Gastrocnemius medialis (tissue), 4 donors: ENCODE data around the gene OR52N1. TPM values are rescaled to one million over a fixed set of nuclear protein-coding genes. Genes with fewer than 3 reads are reported as not detected.

Experiments used
- ATAC-seq, 2 donors: fragments of 150-250 bp; one replicate each; pipeline ENCODE4 v1.9.1; 2016
- DNase-seq, 2 donors: peaks; one replicate each; pipeline ENCODE4 v3.0.0-alpha.2; 2019
- H3K27ac ChIP-seq, 4 donors: fragments of 200-600 bp; sonication (generic); 1 replicate in 1 of 4; 2 replicates in 3 of 4; pipeline ENCODE4 v1.5.1; 2016 to 2018; ENCODE audit warnings: mild to moderate bottlenecking in 2 of 4, moderate library complexity in 1 of 4
- H3K27me3 ChIP-seq, 3 donors: fragments of 200-600 bp; sonication (generic) in 2 of 3; 1 replicate in 1 of 3; 2 replicates in 2 of 3; pipeline versions ENCODE4 v1.5.1 to v1.6.0; 2016 to 2019; ENCODE audit warnings: mild to moderate bottlenecking in 1 of 3, moderate library complexity in 1 of 3
- H3K36me3 ChIP-seq, 2 donors: fragments of 200-600 bp; sonication (generic) in 1 of 2; one replicate each; pipeline ENCODE4 v1.5.1; 2017 to 2018
- H3K4me1 ChIP-seq, 2 donors: fragments of 200-600 bp; sonication (generic) in 1 of 2; one replicate each; pipeline ENCODE4 v1.5.1; 2016 to 2017; ENCODE audit warnings: mild to moderate bottlenecking in 2 of 2
- H3K4me3 ChIP-seq, 4 donors: fragments of 200-600 bp; sonication (generic) in 3 of 4; 1 replicate in 1 of 4; 2 replicates in 3 of 4; pipeline ENCODE4 v1.5.1; 2016 to 2019; ENCODE audit warnings: mild to moderate bottlenecking in 2 of 4
- H3K9me3 ChIP-seq, 3 donors: fragments of 200-600 bp; sonication (generic) in 2 of 3; 1 replicate in 1 of 3; 2 replicates in 2 of 3; pipeline ENCODE4 v1.5.1; 2016 to 2019
- POLR2A ChIP-seq, 2 donors: fragments of 450-650 bp; IDR thresholded peaks; one replicate each; pipeline ENCODE4 v1.6.1; 2017; ENCODE audit warnings: antibody characterized with exemption in 2 of 2, mild to moderate bottlenecking in 2 of 2, moderate library complexity in 2 of 2
- in situ Hi-C, 4 donors: fragments of 200-750 bp; cut with MboI; loops; one replicate each; pipeline versions ENCODE4 v1.15.0 to v1.8.0; 2017; ENCODE audit warnings: low sequenced_read_pairs in 4 of 4
- intact Hi-C: fragments of 100-400 bp; cut with DNase I; formaldehyde crosslinking; loops from one replicate; pipeline ENCODE4 v1.15.1; 2023; ENCODE audit warnings: low total_unique reads
- total RNA-seq, 4 donors: library from RNA; depleted of rRNA; stranded (reverse); fragments of >200 nt; gene quantifications; one replicate each; pipeline versions ENCODE4 v1.1.0 to v1.2.3, GENCODE V29; 2016
- TF ChIP-seq, protein P1 (sequence below), 5 experiments: fragments of 450-650 bp in 3 of 5; fragments of 200-600 bp in 2 of 5; sonication (generic) in 2 of 5; IDR thresholded peaks in 4 of 5; conservative IDR thresholded peaks in 1 of 5; 1 replicate in 4 of 5; 2 replicates in 1 of 5; pipeline ENCODE4 v1.5.1; 2016 to 2019; ENCODE audit warnings: antibody characterized with exemption in 5 of 5, mild to moderate bottlenecking in 3 of 5, moderate library complexity in 3 of 5

OR52N1 gene
- total RNA-seq, result not detected

- DNase-seq (no peak), ATAC-seq (no peak)
- H3K27me3 ChIP-seq, result no peaks in the 10 kb centered on the region
- intact Hi-C loops (no loop called here), in situ Hi-C loops (no loop called here)
- no peaks in the 10 kb centered on the region for H3K9me3 ChIP-seq
- H3K27ac ChIP-seq, result no peak within 1 kb of the TSS
- H3K4me3 ChIP-seq, result no peak within 1 kb of the TSS
- H3K4me1 ChIP-seq, result no peaks in the 10 kb centered on the region
- no peak for TF ChIP-seq POLR2A (IDR thresholded peaks at IDR 0.05)
- TF ChIP-seq, protein P1, sequence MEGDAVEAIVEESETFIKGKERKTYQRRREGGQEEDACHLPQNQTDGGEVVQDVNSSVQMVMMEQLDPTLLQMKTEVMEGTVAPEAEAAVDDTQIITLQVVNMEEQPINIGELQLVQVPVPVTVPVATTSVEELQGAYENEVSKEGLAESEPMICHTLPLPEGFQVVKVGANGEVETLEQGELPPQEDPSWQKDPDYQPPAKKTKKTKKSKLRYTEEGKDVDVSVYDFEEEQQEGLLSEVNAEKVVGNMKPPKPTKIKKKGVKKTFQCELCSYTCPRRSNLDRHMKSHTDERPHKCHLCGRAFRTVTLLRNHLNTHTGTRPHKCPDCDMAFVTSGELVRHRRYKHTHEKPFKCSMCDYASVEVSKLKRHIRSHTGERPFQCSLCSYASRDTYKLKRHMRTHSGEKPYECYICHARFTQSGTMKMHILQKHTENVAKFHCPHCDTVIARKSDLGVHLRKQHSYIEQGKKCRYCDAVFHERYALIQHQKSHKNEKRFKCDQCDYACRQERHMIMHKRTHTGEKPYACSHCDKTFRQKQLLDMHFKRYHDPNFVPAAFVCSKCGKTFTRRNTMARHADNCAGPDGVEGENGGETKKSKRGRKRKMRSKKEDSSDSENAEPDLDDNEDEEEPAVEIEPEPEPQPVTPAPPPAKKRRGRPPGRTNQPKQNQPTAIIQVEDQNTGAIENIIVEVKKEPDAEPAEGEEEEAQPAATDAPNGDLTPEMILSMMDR (IDR thresholded peaks at IDR 0.05 in 4 of 5, conservative IDR thresholded peaks at IDR 0.05 in 1 of 5), result no peak
- no peaks in the 10 kb centered on the region for H3K36me3 ChIP-seq
Observed at GRCh38 chr11:5791165-5791564, at the start of gene OR52N1. TSS of gene OR52N1 (minus strand) at chr11:5791265. CDS start at chr11:5788816, 2,449 bp downstream.

DNA sequence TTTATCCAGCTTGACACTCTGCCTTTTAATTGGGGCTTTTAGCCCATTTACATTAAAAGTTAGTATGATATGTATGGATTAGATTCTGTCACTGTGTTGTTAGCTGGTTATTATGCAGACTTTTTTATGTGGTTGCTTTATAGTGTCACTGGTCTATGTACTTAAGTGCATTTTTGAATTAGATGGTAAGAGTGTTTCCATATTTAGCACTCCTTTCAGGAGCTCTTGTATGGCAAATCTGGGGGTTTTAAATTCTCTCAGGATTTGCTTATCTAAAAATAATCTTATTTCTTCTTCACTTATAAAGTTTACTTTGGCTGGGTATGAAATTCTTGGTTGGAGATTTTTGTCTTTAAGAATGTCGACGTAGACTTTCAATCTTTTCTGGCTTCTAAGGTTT lies 46.6 kb upstream of the OR52N1 start:
- no peaks in the 10 kb centered on the region for H3K27me3 ChIP-seq
- H3K4me3 ChIP-seq, result no peak overlapping the region
- H3K27ac ChIP-seq, result no peak overlapping the region
- TF ChIP-seq, protein P1 (IDR thresholded peaks at IDR 0.05 in 4 of 5, conservative IDR thresholded peaks at IDR 0.05 in 1 of 5), result no peak
- TF ChIP-seq POLR2A (IDR thresholded peaks at IDR 0.05), result no peak
- intact Hi-C loops, result no loop called here
- H3K9me3 ChIP-seq, result no peaks in the 10 kb centered on the region
- in situ Hi-C loops, result no loop called here
- DNase-seq, result no peak
- H3K36me3 ChIP-seq, result no peaks in the 10 kb centered on the region
- H3K4me1 ChIP-seq, result no peaks in the 10 kb centered on the region
- ATAC-seq, result no peak

DNA sequence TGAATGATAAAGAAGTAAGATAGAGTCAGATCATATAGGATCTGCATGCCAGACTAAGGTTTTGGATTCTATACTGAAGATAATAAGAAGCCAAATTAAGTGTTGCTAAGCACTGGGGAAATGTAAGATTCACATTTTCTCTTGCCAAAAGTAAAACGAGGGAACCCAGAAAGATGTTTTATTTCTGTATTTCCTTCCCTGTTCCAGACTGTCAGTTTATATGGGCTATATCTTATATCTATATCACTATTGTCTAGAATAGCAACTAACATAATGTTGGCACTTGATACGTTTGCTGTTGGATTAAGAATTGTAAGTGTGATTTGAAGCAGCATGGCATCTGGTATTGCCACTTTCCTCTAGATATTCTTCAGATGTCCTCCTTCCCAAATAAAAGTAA lies 42.4 kb upstream of the OR52N1 start:
- Histone ChIP-seq H3K9me3 (no peaks in the 10 kb centered on the region), H3K4me1 (no peaks in the 10 kb centered on the region), H3K27me3 (no peaks in the 10 kb centered on the region), H3K36me3 (no peaks in the 10 kb centered on the region), H3K4me3 (no peak overlapping the region), H3K27ac (no peak overlapping the region)
- TF ChIP-seq, protein P1 (IDR thresholded peaks at IDR 0.05 in 4 of 5, conservative IDR thresholded peaks at IDR 0.05 in 1 of 5), result no peak
- no peak for TF ChIP-seq POLR2A (IDR thresholded peaks at IDR 0.05)
- in situ Hi-C loops, result no loop called here
- DNase-seq (no peak), ATAC-seq (no peak)
- intact Hi-C loops, result no loop called here

DNA sequence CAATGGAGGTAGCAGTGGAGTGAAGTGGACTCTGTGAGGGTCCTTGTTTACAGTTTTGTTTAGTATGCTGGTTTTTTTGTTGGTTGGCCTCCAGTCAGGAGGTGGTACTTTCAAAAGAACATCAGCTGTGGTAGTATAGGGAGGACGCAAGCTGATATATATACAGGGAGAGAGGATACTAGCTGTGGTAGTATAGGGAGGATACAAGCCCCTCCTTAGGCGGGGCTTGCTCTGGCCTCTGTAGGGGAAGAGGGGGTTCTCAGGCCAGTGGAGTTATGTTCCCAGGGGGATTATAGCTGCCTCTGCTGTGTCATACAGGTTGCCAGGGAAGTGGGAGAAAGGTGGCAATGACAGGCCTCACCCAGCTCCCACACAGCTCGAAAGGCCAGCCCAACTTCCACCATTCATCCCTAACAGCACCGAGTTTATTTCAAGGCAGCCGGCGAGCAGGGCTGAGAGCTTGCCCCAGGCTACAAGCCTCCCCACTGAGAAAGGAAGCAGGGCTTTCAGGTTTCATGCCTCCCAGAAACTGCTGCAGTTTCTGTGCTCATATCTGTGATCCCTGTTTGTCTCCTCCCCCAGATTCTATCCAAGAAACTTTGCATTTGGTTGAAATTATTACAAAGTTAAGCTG lies 40.2 kb upstream of the OR52N1 start:
- TF ChIP-seq, protein P1 (IDR thresholded peaks at IDR 0.05 in 4 of 5, conservative IDR thresholded peaks at IDR 0.05 in 1 of 5), result no peak
- no peak for TF ChIP-seq POLR2A (IDR thresholded peaks at IDR 0.05)
- no peak overlapping the region for H3K27ac ChIP-seq
- no peaks in the 10 kb centered on the region for H3K4me1 ChIP-seq
- H3K36me3 ChIP-seq, result no peaks in the 10 kb centered on the region
- H3K27me3 ChIP-seq, result no peaks in the 10 kb centered on the region
- DNase-seq (no peak), ATAC-seq (no peak)
- no peak overlapping the region for H3K4me3 ChIP-seq
- in situ Hi-C loops, result no loop called here
- intact Hi-C loops, result no loop called here
- no peaks in the 10 kb centered on the region for H3K9me3 ChIP-seq
